ENCODE measurements around the gene SLC25A1. TPM values are rescaled to one million over a fixed set of nuclear protein-coding genes. Genes with fewer than 3 reads are reported as not detected.
"Not testable (repeated sequence)": the region's sequence is repeated elsewhere in the genome, so short reads cannot be mapped to it uniquely, and the experiment has no call there.

Gene SLC25A1
- total and polyA plus RNA-seq, 7 experiments from 2014 or later, result 19.3 to 66.5 (median 31.9) TPM

DNA sequence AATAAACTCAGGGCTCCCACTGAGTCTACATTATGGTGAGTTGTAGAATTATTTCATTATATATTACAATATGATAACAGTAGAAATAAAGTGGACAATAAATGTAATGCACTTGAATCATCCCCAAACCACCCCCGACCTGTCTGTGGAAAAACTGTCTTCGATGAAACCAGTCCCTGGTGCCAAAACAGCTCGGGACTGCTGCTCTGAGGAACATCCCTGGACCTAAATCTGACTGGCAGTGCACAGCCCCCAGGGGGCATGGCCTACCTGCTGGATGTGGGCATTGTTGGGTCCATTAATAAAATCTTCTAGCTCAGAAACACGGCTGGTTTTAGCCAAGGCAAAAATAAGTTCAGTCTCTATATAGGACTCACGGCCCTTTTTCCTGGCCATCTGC, 29.3 kb upstream of the SLC25A1 start:
- no peak overlapping the region for H3K4me3 Mint-ChIP-seq
- intact Hi-C loops (cut with micrococcal nuclease), result no loop called here
- no peak overlapping the region for H3K27ac ChIP-seq (ENCODE audit: low read depth, low read length)
- POLR2A ChIA-PET, result no interaction called here
- ATAC-seq (no peak), DNase-seq (no peak)
- H3K27ac Mint-ChIP-seq, result no peak overlapping the region
- peaks cover 0 to 4% (median 0%) of the 10 kb centered on the region in 7 donors for H3K4me1 Mint-ChIP-seq
- H3K9me3 ChIP-seq (ENCODE audit: control insufficient read depth in 2 of 3, low read length in 3 of 3), result no peaks in the 10 kb centered on the region
- H3K27me3 Mint-ChIP-seq, result peaks cover 9 to 26% (median 16%) of the 10 kb centered on the region in 5 donors
- peaks cover 0 to 10% (median 8%) of the 10 kb centered on the region in 5 donors for H3K36me3 Mint-ChIP-seq
- CTCF ChIA-PET, result no interaction called here
- no peaks in the 10 kb centered on the region for H3K36me3 ChIP-seq (ENCODE audit: control insufficient read depth in 2 of 3, insufficient read depth in 3 of 3, low read length in 3 of 3)
- H3K4me3 ChIP-seq (ENCODE audit: low read length), result no peak overlapping the region
- no peaks in the 10 kb centered on the region for H3K4me1 ChIP-seq (ENCODE audit: control insufficient read depth in 2 of 2, insufficient read depth in 2 of 2, low read length in 2 of 2)
- no peaks in the 10 kb centered on the region for H3K9me3 Mint-ChIP-seq
- no peaks in the 10 kb centered on the region for H3K27me3 ChIP-seq (ENCODE audit: control insufficient read depth in 2 of 2, insufficient read depth in 2 of 2, low read length in 2 of 2)

- DNase-seq (no peak), ATAC-seq (no peak)
- ChIA-PET CTCF (no interaction called here), POLR2A (no interaction called here)
- no peaks in the 10 kb centered on the region for H3K4me1 ChIP-seq (ENCODE audit: control insufficient read depth in 2 of 2, insufficient read depth in 2 of 2, low read length in 2 of 2)
- H3K27me3 ChIP-seq (ENCODE audit: control insufficient read depth in 2 of 2, insufficient read depth in 2 of 2, low read length in 2 of 2), result no peaks in the 10 kb centered on the region
- Mint-ChIP-seq H3K27me3 (peaks cover 9 to 21% (median 16%) of the 10 kb centered on the region in 5 donors), H3K9me3 (peaks cover 0 to 3% (median 0%) of the 10 kb centered on the region in 11 donors), H3K27ac (no peak overlapping the region), H3K4me3 (no peak overlapping the region), H3K36me3 (peaks cover 0 to 10% (median 8%) of the 10 kb centered on the region in 5 donors), H3K4me1 (peaks cover 0 to 5% (median 0%) of the 10 kb centered on the region in 7 donors)
- H3K4me3 ChIP-seq (ENCODE audit: low read length), result no peak overlapping the region
- no peaks in the 10 kb centered on the region for H3K36me3 ChIP-seq (ENCODE audit: control insufficient read depth in 2 of 3, insufficient read depth in 3 of 3, low read length in 3 of 3)
- no peak overlapping the region for H3K27ac ChIP-seq (ENCODE audit: low read depth, low read length)
- intact Hi-C loops (cut with micrococcal nuclease), result no loop called here
- no peaks in the 10 kb centered on the region for H3K9me3 ChIP-seq (ENCODE audit: control insufficient read depth in 2 of 3, low read length in 3 of 3)
These were observed 28.9 kb upstream of the SLC25A1 start for GRCh38 chr22:19207401-19207808.

- peaks cover 0 to 5% (median 0%) of the 10 kb centered on the region in 7 donors for H3K4me1 Mint-ChIP-seq
- ChIA-PET CTCF (no interaction called here), POLR2A (no interaction called here)
- DNase-seq (no peak), ATAC-seq (no peak)
- no peak overlapping the region for H3K27ac Mint-ChIP-seq
- H3K27me3 ChIP-seq (ENCODE audit: control insufficient read depth in 2 of 2, insufficient read depth in 2 of 2, low read length in 2 of 2), result no peaks in the 10 kb centered on the region
- H3K9me3 ChIP-seq (ENCODE audit: control insufficient read depth in 2 of 3, low read length in 3 of 3), result no peaks in the 10 kb centered on the region
- H3K9me3 Mint-ChIP-seq, result peaks cover 0 to 3% (median 0%) of the 10 kb centered on the region in 11 donors
- intact Hi-C loops (cut with micrococcal nuclease), result no loop called here
- peaks cover 0 to 10% (median 8%) of the 10 kb centered on the region in 5 donors for H3K36me3 Mint-ChIP-seq
- H3K4me3 Mint-ChIP-seq, result no peak overlapping the region
- H3K27me3 Mint-ChIP-seq, result peaks cover 9 to 18% (median 14%) of the 10 kb centered on the region in 5 donors
- H3K4me3 ChIP-seq (ENCODE audit: low read length), result no peak overlapping the region
- H3K27ac ChIP-seq (ENCODE audit: low read depth, low read length), result no peak overlapping the region
- H3K4me1 ChIP-seq (ENCODE audit: control insufficient read depth in 2 of 2, insufficient read depth in 2 of 2, low read length in 2 of 2), result no peaks in the 10 kb centered on the region
- no peaks in the 10 kb centered on the region for H3K36me3 ChIP-seq (ENCODE audit: control insufficient read depth in 2 of 3, insufficient read depth in 3 of 3, low read length in 3 of 3)
These were observed 27.8 kb upstream of the SLC25A1 start for GRCh38 chr22:19206287-19206686.

GRCh38 chr22:19204640-19205039, 26.1 kb upstream of the SLC25A1 start:
- Histone ChIP-seq H3K36me3 (ENCODE audit: control insufficient read depth in 2 of 3, insufficient read depth in 3 of 3, low read length in 3 of 3) (no peaks in the 10 kb centered on the region), H3K27me3 (ENCODE audit: control insufficient read depth in 2 of 2, insufficient read depth in 2 of 2, low read length in 2 of 2) (no peaks in the 10 kb centered on the region), H3K4me1 (ENCODE audit: control insufficient read depth in 2 of 2, insufficient read depth in 2 of 2, low read length in 2 of 2) (no peaks in the 10 kb centered on the region), H3K4me3 (ENCODE audit: low read length) (no peak overlapping the region), H3K9me3 (ENCODE audit: control insufficient read depth in 2 of 3, low read length in 3 of 3) (no peaks in the 10 kb centered on the region), H3K27ac (ENCODE audit: low read depth, low read length) (no peak overlapping the region)
- H3K27ac Mint-ChIP-seq, result no peak overlapping the region
- H3K4me3 Mint-ChIP-seq, result no peak overlapping the region
- peaks cover 0 to 5% (median 0%) of the 10 kb centered on the region in 7 donors for H3K4me1 Mint-ChIP-seq
- POLR2A ChIA-PET, result no interaction called here
- intact Hi-C loops (cut with micrococcal nuclease), result no loop called here
- CTCF ChIA-PET, result no interaction called here
- H3K36me3 Mint-ChIP-seq, result peaks cover 0 to 10% (median 4%) of the 10 kb centered on the region in 5 donors
- ATAC-seq (no peak), DNase-seq (no peak)
- peaks cover 4 to 9% (median 7%) of the 10 kb centered on the region in 5 donors for H3K27me3 Mint-ChIP-seq
- H3K9me3 Mint-ChIP-seq, result peaks cover 0 to 3% (median 0%) of the 10 kb centered on the region in 11 donors

DNA sequence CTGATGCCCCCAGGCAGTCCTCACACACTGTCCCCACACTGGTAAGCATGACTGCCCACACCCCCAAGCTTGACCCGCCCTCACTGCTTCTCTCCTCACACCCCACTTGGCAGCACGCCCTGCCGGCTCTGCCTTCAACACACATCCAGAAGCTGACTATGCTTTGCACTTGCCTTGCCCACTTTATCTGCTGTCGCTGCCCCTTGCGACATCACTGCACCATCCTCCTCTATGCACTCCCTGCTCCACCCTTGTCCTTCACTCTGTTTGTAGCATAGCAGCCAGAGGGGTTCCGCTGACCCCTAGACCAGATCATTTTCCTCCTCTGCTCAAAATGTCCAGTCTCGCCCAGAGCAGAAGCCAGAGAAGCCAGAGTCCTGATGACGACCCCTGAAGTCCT, 25.3 kb upstream of the SLC25A1 start:
- no peak overlapping the region for H3K27ac ChIP-seq (ENCODE audit: low read depth, low read length)
- H3K27me3 ChIP-seq (ENCODE audit: control insufficient read depth in 2 of 2, insufficient read depth in 2 of 2, low read length in 2 of 2), result no peaks in the 10 kb centered on the region
- POLR2A ChIA-PET, result no interaction called here
- H3K4me3 ChIP-seq (ENCODE audit: low read length), result no peak overlapping the region
- ATAC-seq (no peak), DNase-seq (no peak)
- H3K27ac Mint-ChIP-seq, result no peak overlapping the region
- H3K9me3 ChIP-seq (ENCODE audit: control insufficient read depth in 2 of 3, low read length in 3 of 3), result no peaks in the 10 kb centered on the region
- no peaks in the 10 kb centered on the region for H3K4me1 ChIP-seq (ENCODE audit: control insufficient read depth in 2 of 2, insufficient read depth in 2 of 2, low read length in 2 of 2)
- no peaks in the 10 kb centered on the region for H3K36me3 ChIP-seq (ENCODE audit: control insufficient read depth in 2 of 3, insufficient read depth in 3 of 3, low read length in 3 of 3)
- intact Hi-C loops (cut with micrococcal nuclease), result no loop called here
- CTCF ChIA-PET, result no interaction called here
- H3K27me3 Mint-ChIP-seq, result peaks cover 0 to 4% (median under 1%) of the 10 kb centered on the region in 5 donors
- H3K9me3 Mint-ChIP-seq, result peaks cover 0 to 3% (median 0%) of the 10 kb centered on the region in 11 donors
- peaks cover 0 to 5% (median 0%) of the 10 kb centered on the region in 7 donors for H3K4me1 Mint-ChIP-seq
- H3K4me3 Mint-ChIP-seq, result no peak overlapping the region
- peaks cover 0 to 2% (median 0%) of the 10 kb centered on the region in 5 donors for H3K36me3 Mint-ChIP-seq

DNA sequence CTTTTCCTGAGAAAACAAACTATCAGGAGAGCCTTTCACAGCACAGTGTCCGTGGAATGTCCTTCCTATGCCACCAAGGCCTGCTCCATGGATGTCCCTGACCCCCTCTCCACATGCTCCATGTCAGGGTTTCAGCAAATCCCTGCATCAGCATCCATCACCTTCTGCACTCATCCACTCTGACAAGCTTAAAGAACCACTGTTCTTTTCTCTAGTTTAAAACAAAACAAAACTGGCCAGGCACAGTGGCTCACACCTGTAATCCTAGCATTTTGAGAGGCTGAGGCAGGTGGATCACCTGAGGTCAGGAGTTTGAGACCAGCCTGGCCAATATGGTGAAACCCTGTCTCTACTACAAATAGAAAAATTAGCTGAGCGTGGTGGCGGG, 24.3 kb upstream of the SLC25A1 start:
- intact Hi-C loops (cut with micrococcal nuclease); H3K27me3 Mint-ChIP-seq; POLR2A ChIA-PET; H3K4me3 ChIP-seq (ENCODE audit: low read length); H3K36me3 Mint-ChIP-seq; H3K9me3 Mint-ChIP-seq; H3K27me3 ChIP-seq (ENCODE audit: control insufficient read depth in 2 of 2, insufficient read depth in 2 of 2, low read length in 2 of 2); H3K36me3 ChIP-seq (ENCODE audit: control insufficient read depth in 2 of 3, insufficient read depth in 3 of 3, low read length in 3 of 3); H3K4me1 ChIP-seq (ENCODE audit: control insufficient read depth in 2 of 2, insufficient read depth in 2 of 2, low read length in 2 of 2); H3K4me3 Mint-ChIP-seq; H3K4me1 Mint-ChIP-seq; H3K27ac ChIP-seq (ENCODE audit: low read depth, low read length); DNase-seq; H3K9me3 ChIP-seq (ENCODE audit: control insufficient read depth in 2 of 3, low read length in 3 of 3); CTCF ChIA-PET; ATAC-seq; H3K27ac Mint-ChIP-seq: not testable (repeated sequence)

DNA sequence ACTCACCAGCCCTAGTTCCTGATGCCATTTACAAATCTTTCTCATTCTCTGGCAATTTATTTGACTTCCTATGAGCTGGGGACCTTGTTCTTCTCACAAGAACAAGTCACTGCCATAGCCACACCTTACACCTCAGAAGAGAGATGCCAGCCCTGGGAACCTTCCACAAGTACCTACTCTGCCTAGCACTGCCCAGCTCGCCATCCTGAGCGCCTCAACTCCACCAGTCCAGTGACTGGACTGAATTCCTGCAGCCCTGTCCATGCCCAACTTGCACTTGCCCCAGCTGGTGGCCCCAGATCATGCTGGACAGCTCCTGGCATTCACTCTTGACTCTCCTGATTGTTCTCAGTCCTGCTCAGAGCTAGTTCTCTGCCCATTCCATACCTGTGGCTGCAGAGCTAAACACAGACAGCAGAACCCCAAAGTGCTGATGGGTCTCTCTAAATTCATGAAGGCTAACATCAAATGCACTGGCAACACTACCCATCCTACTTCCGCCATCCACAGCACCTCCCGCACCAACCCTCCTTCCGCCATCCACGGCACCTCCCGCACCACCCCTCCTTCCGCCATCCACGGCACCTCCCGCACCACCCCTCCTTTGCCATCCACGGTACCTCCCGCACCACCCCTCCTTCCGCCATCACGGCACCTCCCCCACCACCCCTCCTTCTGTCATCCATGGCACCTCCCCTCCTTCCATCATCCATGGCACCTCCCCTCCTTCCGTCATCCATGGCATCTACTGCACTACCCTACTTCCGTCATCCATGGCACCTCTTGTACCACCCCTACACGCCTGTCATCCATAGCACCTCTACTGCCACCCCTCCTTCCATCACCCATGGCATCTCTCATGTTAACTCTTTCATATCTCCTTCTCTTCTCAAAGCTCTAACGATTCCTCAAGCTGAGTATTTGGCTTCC, 23.6 kb upstream of the SLC25A1 start:
- Histone ChIP-seq H3K4me1 (ENCODE audit: control insufficient read depth in 2 of 2, insufficient read depth in 2 of 2, low read length in 2 of 2) (no peaks in the 10 kb centered on the region), H3K27ac (ENCODE audit: low read depth, low read length) (no peak overlapping the region), H3K4me3 (ENCODE audit: low read length) (no peak overlapping the region), H3K27me3 (ENCODE audit: control insufficient read depth in 2 of 2, insufficient read depth in 2 of 2, low read length in 2 of 2) (no peaks in the 10 kb centered on the region), H3K36me3 (ENCODE audit: control insufficient read depth in 2 of 3, insufficient read depth in 3 of 3, low read length in 3 of 3) (no peaks in the 10 kb centered on the region), H3K9me3 (ENCODE audit: control insufficient read depth in 2 of 3, low read length in 3 of 3) (no peaks in the 10 kb centered on the region)
- H3K36me3 Mint-ChIP-seq, result no peaks in the 10 kb centered on the region
- H3K4me1 Mint-ChIP-seq, result peaks cover 0 to 5% (median 0%) of the 10 kb centered on the region in 7 donors
- H3K27ac Mint-ChIP-seq, result no peak overlapping the region
- ChIA-PET CTCF (no interaction called here), POLR2A (no interaction called here)
- H3K27me3 Mint-ChIP-seq, result peaks cover 0 to 6% (median 0%) of the 10 kb centered on the region in 5 donors
- ATAC-seq (no peak), DNase-seq (no peak)
- peaks cover 0 to 3% (median 0%) of the 10 kb centered on the region in 11 donors for H3K9me3 Mint-ChIP-seq
- intact Hi-C loops (cut with micrococcal nuclease), result no loop called here
- no peak overlapping the region for H3K4me3 Mint-ChIP-seq
